H9 (cell line): ENCODE data around the gene IMMP2L. TPM values are rescaled to one million over a fixed set of nuclear protein-coding genes. Genes with fewer than 3 reads are reported as not detected.

Experiments used
- DNase-seq: peaks from one replicate; pipeline ENCODE4 v3.0.0-alpha.2; 2017
- H2AFZ ChIP-seq: one replicate; pipeline ENCODE4 v1.6.1; 2013; ENCODE audit warnings: mild to moderate bottlenecking, low read length, control low read depth, moderate library complexity
- H2AK5ac ChIP-seq: 2 replicates; pipeline ENCODE4 v1.6.1; 2013; ENCODE audit warnings: low read length, control low read depth, mixed read lengths; ENCODE audit not compliant: insufficient read length
- H2BK120ac ChIP-seq: one replicate; pipeline ENCODE4 v1.6.1; 2013; ENCODE audit warnings: low read depth, mild to moderate bottlenecking, low read length, control low read depth, inconsistent platforms; ENCODE audit not compliant: poor library complexity, severe bottlenecking
- H2BK12ac ChIP-seq: 2 replicates; pipeline ENCODE4 v1.6.1; 2013; ENCODE audit warnings: low read length, control low read depth, mixed read lengths, low read depth; ENCODE audit not compliant: insufficient read length
- H2BK15ac ChIP-seq: 2 replicates; pipeline ENCODE4 v1.6.1; 2013; ENCODE audit warnings: low read depth, low read length, control low read depth
- H2BK20ac ChIP-seq: one replicate; pipeline ENCODE4 v1.6.1; 2013; ENCODE audit warnings: low read depth, mild to moderate bottlenecking, low read length, control low read depth, inconsistent platforms; ENCODE audit not compliant: poor library complexity, severe bottlenecking
- H2BK5ac ChIP-seq: 2 replicates; pipeline ENCODE4 v1.6.1; 2013; ENCODE audit warnings: low read length, control low read depth, mixed read lengths; ENCODE audit not compliant: insufficient read length
- H3K14ac ChIP-seq: 2 replicates; pipeline ENCODE4 v1.6.1; 2013; ENCODE audit warnings: low read length, control low read depth; ENCODE audit not compliant: insufficient read depth
- H3K18ac ChIP-seq: 2 replicates; pipeline ENCODE4 v1.6.1; 2013; ENCODE audit warnings: low read depth, mild to moderate bottlenecking, mixed read lengths, low read length, control low read depth; ENCODE audit not compliant: insufficient read length
- H3K23ac ChIP-seq: 2 replicates; pipeline ENCODE4 v1.6.1; 2013; ENCODE audit warnings: low read length, control low read depth, mixed read lengths, low read depth; ENCODE audit not compliant: insufficient read length
- H3K23me2 ChIP-seq: 2 replicates; pipeline ENCODE4 v1.6.1; 2013; ENCODE audit warnings: low read depth, mild to moderate bottlenecking, mixed read lengths, low read length, control low read depth; ENCODE audit not compliant: insufficient read length, poor library complexity, severe bottlenecking
- H3K27ac ChIP-seq: 2 replicates; pipeline ENCODE4 v1.5.1; 2013; ENCODE audit warnings: low read length, control low read depth, mixed read lengths, low read depth; ENCODE audit not compliant: insufficient read length
- H3K27me3 ChIP-seq: 2 replicates; pipeline ENCODE4 v1.6.1; 2013; ENCODE audit warnings: low read length, control low read depth, inconsistent platforms; ENCODE audit not compliant: insufficient read depth
- H3K4ac ChIP-seq: 2 replicates; pipeline ENCODE4 v1.6.1; 2013; ENCODE audit warnings: low read depth, mild to moderate bottlenecking, control low read depth, inconsistent platforms, low read length, moderate library complexity
- H3K4me1 ChIP-seq: 2 replicates; pipeline ENCODE4 v1.6.1; 2013; ENCODE audit warnings: low read length, control low read depth, inconsistent platforms; ENCODE audit not compliant: insufficient read depth
- H3K4me2 ChIP-seq: 2 replicates; pipeline ENCODE4 v1.6.1; 2013; ENCODE audit warnings: low read length, control low read depth, mixed read lengths; ENCODE audit not compliant: insufficient read length, insufficient read depth
- H3K56ac ChIP-seq: 2 replicates; pipeline ENCODE4 v1.6.1; 2013; ENCODE audit warnings: low read depth, mild to moderate bottlenecking, mixed read lengths, low read length, control low read depth; ENCODE audit not compliant: insufficient read length
- H3K79me1 ChIP-seq: 2 replicates; pipeline ENCODE4 v1.6.1; 2013; ENCODE audit warnings: low read depth, mild to moderate bottlenecking, moderate library complexity, low read length, control low read depth, inconsistent platforms; ENCODE audit not compliant: insufficient read depth, poor library complexity, severe bottlenecking
- H3K79me2 ChIP-seq: 2 replicates; pipeline ENCODE4 v1.6.1; 2013; ENCODE audit warnings: low read length, control low read depth, inconsistent platforms; ENCODE audit not compliant: insufficient read depth
- H3K9ac ChIP-seq: 2 replicates; pipeline ENCODE4 v1.6.1; 2013; ENCODE audit warnings: low read length, control low read depth, mixed read lengths; ENCODE audit not compliant: insufficient read length; ENCODE audit errors: extremely low read depth
- H3K9me3 ChIP-seq: one replicate; pipeline ENCODE4 v1.6.1; 2013; ENCODE audit warnings: low read depth, low read length, inconsistent platforms; ENCODE audit not compliant: control insufficient read depth
- H3T11ph ChIP-seq: one replicate; pipeline ENCODE4 v1.6.1; 2013; ENCODE audit warnings: mild to moderate bottlenecking, low read length, control low read depth, inconsistent platforms
- H4K20me1 ChIP-seq: one replicate; pipeline ENCODE4 v1.6.1; 2013; ENCODE audit not compliant: control insufficient read depth, insufficient read length, insufficient read depth
- H4K5ac ChIP-seq: 2 replicates; pipeline ENCODE4 v1.6.1; 2013; ENCODE audit warnings: low read depth, mild to moderate bottlenecking, mixed read lengths, low read length, control low read depth; ENCODE audit not compliant: insufficient read length
- H4K8ac ChIP-seq: replicated peaks from 2 replicates; pipeline ENCODE4 v1.6.1; 2013; ENCODE audit warnings: low read length, control low read depth, mixed read lengths, low read depth; ENCODE audit not compliant: insufficient read length
- H4K91ac ChIP-seq: 2 replicates; pipeline ENCODE4 v1.6.1; 2013; ENCODE audit warnings: low read depth, mild to moderate bottlenecking, moderate library complexity, mixed read lengths, low read length, control low read depth; ENCODE audit not compliant: insufficient read length
- H3K27ac Mint-ChIP-seq, 3 experiments: 2 replicates in 2 of 3; 3 replicates in 1 of 3; pipeline ENCODE4 v1.8.0; 2020 to 2021; ENCODE audit warnings: mixed read lengths in 3 of 3, mild to moderate bottlenecking in 1 of 3, moderate library complexity in 1 of 3
- H3K27me3 Mint-ChIP-seq: 2 replicates; pipeline ENCODE4 v1.8.0; 2021; ENCODE audit warnings: low read depth, mild to moderate bottlenecking, moderate library complexity, mixed read lengths
- H3K36me3 Mint-ChIP-seq, 3 experiments: 2 replicates in 2 of 3; 3 replicates in 1 of 3; pipeline ENCODE4 v1.8.0; 2020 to 2021; ENCODE audit warnings: low read depth in 3 of 3, mixed read lengths in 3 of 3; ENCODE audit not compliant: insufficient read depth in 1 of 3
- H3K4me1 Mint-ChIP-seq, 2 experiments: 2 replicates each; pipeline ENCODE4 v1.8.0; 2020; ENCODE audit warnings: mixed read lengths in 2 of 2
- H3K4me3 Mint-ChIP-seq, 2 experiments: 2 replicates in 1 of 2; 3 replicates in 1 of 2; pipeline ENCODE4 v1.8.0; 2020 to 2021; ENCODE audit warnings: mild to moderate bottlenecking in 2 of 2, mixed read lengths in 2 of 2, moderate library complexity in 1 of 2
- H3K9me3 Mint-ChIP-seq, 2 experiments: 2 replicates in 1 of 2; 3 replicates in 1 of 2; pipeline ENCODE4 v1.8.0; 2020; ENCODE audit warnings: mild to moderate bottlenecking in 2 of 2, mixed read lengths in 2 of 2, moderate library complexity in 1 of 2
- WGBS: extraction: QIAGEN DNeasy Blood & Tissue Kit; methylation state at CpG from one replicate; pipeline ENCODE4 v1.1.7; 2013; ENCODE audit warnings: missing lambda C conversion rate, low lambda C conversion rate, mixed read lengths; ENCODE audit not compliant: insufficient read length; ENCODE audit errors: extremely low coverage; 5-methylcytosine and 5-hydroxymethylcytosine counted together
- total RNA-seq: library from RNA; stranded (reverse); gene quantifications from 2 replicates; pipeline ENCODE4 v1.2.1, GENCODE V29; 2021
- TF ChIP-seq, protein P1 (sequence below): fragments of 200-600 bp; sonication (generic); conservative IDR thresholded peaks from 3 replicates; pipeline ENCODE4 v1.8.0; 2021; ENCODE audit warnings: antibody characterized with exemption, mild to moderate bottlenecking

IMMP2L gene
- total RNA-seq, 1 experiment from 2014 or later: 14.7 TPM

DNA sequence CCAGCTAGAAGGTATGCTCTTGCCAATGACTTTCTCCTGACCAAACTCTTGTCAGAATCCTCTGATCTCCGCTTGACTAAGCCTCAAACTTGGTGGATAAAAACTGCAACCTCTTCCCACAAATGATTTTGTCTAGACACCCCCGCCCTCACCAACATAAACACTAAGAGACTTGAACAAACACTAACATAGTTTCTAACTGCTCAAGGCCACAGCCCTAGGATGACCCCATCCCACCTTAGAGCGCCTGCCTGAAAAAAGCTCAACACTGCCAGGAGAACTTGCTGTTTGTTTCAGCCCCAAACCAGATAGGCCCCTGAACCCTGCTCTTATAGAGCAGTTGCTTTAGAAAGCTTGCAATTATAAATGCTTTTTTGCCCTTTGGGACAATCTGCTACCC is 399.6 kb downstream of the IMMP2L start:
- no peak overlapping the region for H2BK5ac ChIP-seq
- no peak overlapping the region for H3K14ac ChIP-seq
- H3K79me2 ChIP-seq: no peaks in the 10 kb centered on the region
- H3K56ac ChIP-seq: no peak overlapping the region
- no peak overlapping the region for H2AFZ ChIP-seq
- no peak overlapping the region for H3T11ph ChIP-seq
- no peak overlapping the region for H2BK15ac ChIP-seq
- Mint-ChIP-seq H3K27ac (no peak overlapping the region), H3K36me3 (no peaks in the 10 kb centered on the region), H3K9me3 (no peaks in the 10 kb centered on the region), H3K4me3 (no peak overlapping the region), H3K27me3 (no peaks in the 10 kb centered on the region), H3K4me1 (no peaks in the 10 kb centered on the region)
- no peak overlapping the region for H2BK20ac ChIP-seq
- H3K4ac ChIP-seq: no peak overlapping the region
- H4K20me1 ChIP-seq: no peaks in the 10 kb centered on the region
- no peak overlapping the region for H3K27ac ChIP-seq
- H3K27me3 ChIP-seq: no peaks in the 10 kb centered on the region
- H2BK12ac ChIP-seq: no peak overlapping the region
- no peak overlapping the region for H2AK5ac ChIP-seq
- H3K79me1 ChIP-seq: no peaks in the 10 kb centered on the region
- H3K18ac ChIP-seq: no peak overlapping the region
- no peak overlapping the region for H3K9ac ChIP-seq
- no peak for DNase-seq
- no peak overlapping the region for H4K8ac ChIP-seq
- no peak overlapping the region for H3K4me2 ChIP-seq
- no peaks in the 10 kb centered on the region for H3K9me3 ChIP-seq
- H2BK120ac ChIP-seq: no peak overlapping the region
- no peak overlapping the region for H4K5ac ChIP-seq
- no CpG with 5 or more reads among the region's 3 CpGs for WGBS
- H3K4me1 ChIP-seq: no peaks in the 10 kb centered on the region
- H3K23ac ChIP-seq: no peak overlapping the region
- no peaks in the 10 kb centered on the region for H3K23me2 ChIP-seq
- TF ChIP-seq, protein P1, sequence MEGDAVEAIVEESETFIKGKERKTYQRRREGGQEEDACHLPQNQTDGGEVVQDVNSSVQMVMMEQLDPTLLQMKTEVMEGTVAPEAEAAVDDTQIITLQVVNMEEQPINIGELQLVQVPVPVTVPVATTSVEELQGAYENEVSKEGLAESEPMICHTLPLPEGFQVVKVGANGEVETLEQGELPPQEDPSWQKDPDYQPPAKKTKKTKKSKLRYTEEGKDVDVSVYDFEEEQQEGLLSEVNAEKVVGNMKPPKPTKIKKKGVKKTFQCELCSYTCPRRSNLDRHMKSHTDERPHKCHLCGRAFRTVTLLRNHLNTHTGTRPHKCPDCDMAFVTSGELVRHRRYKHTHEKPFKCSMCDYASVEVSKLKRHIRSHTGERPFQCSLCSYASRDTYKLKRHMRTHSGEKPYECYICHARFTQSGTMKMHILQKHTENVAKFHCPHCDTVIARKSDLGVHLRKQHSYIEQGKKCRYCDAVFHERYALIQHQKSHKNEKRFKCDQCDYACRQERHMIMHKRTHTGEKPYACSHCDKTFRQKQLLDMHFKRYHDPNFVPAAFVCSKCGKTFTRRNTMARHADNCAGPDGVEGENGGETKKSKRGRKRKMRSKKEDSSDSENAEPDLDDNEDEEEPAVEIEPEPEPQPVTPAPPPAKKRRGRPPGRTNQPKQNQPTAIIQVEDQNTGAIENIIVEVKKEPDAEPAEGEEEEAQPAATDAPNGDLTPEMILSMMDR: no peak
- H4K91ac ChIP-seq: no peak overlapping the region
